HG03558 (cell line): Measurements from ENCODE around the gene SLC4A1AP.

ENCODE experiments used
- ATAC-seq: cut with Tn5 transposase; IDR thresholded peaks from one replicate; pipeline ENCODE4 v1.9.1; 2021; ENCODE audit warnings: moderate number of reproducible peaks; ENCODE audit not compliant: unreplicated experiment; ENCODE audit errors: extremely low read depth

SLC4A1AP gene

GRCh38 chr2:27736890-27737204 lies 73.2 kb downstream of the SLC4A1AP start:
- no peak for ATAC-seq

GRCh38 chr2:27737676-27738348 lies 74.1 kb downstream of the SLC4A1AP start:
- no peak for ATAC-seq

- ATAC-seq: no peak
These were observed 74.8 kb downstream of the SLC4A1AP start for GRCh38 chr2:27738349-27739057.

- no peak for ATAC-seq
These were observed 75.3 kb downstream of the SLC4A1AP start for GRCh38 chr2:27739058-27739373.

DNA sequence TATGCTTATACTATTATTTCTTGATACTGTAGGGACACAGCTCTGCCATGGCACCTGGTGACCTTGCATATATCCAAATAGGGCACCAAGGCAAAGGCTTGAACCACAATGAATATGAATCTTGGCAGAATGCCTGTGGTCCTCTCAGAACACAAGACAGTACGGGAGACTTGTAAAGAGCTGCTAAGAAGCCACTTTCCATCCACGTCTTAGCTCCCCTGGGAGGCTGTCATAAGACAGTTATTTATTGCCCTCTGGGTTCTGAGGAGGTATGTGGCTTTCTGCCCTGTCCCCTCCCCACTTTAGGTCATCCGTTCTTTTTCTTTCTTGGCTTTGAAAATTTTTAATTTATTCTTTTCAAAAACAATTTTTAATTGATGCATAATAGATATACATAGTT lies 78.0 kb downstream of the SLC4A1AP start:
- no peak for ATAC-seq

DNA sequence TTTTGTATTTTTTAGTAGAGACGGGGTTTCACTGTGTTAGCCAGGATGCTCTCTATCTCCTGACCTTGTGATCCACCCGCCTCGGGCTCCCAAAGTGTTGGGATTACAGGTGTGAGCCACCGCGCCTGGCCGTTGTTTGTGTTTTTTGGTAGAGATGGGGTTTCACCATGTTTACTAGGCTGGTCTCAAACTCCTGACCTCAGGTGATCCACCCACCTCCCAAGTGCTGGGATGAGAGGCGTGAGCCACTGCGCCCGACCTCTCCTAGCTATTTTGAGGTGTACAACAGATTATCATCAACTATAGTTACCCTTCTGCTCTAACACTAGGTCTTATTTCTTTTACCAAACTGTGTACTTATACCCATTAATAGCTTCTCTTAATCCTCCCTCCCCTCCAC lies 78.9 kb downstream of the SLC4A1AP start:
- ATAC-seq: no peak
